NCI-H526 treated with DMSO at 0.1 percent for 48 hours (cell line): ENCODE results near the gene SREBF1.

Source experiments
- DNase-seq: peaks from one replicate; lab custom pipeline; 2025; lab: John Stamatoyannopoulos, UW

The SREBF1 gene

DNA sequence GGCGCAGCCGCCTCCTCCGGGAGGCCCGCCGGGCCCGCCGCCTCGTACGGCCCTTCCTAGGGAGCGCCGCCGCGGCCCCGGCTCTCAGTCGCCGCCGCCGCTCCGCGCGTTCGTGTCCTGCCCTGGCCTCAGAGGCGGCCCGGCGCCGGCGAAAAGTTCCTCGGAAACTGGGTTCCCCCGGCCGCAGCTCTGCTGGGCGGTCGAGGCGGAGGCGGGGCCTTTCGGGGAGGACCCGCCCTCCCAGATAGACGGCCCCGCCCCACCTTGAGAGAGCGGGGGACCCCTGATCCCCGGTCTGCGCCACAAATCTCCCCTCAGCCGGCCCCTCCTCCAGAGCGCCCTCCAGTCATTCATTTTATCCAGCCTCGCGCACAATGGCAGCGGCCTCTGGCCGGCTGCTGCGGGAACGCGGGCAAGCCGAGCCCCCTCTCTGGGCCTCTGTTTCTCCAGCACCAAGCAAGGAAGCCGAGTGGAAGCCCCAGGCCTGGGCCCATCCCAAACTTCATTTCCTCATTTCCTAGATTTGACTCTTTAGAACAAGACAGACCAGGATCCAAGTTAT lies at the start of gene SREBF1:
SREBF1 (minus strand) TSS at position 169 of the 562 bp plus-strand sequence. CDS start 169 bp downstream, outside the sequence.
- DNase-seq: no peak

DNA sequence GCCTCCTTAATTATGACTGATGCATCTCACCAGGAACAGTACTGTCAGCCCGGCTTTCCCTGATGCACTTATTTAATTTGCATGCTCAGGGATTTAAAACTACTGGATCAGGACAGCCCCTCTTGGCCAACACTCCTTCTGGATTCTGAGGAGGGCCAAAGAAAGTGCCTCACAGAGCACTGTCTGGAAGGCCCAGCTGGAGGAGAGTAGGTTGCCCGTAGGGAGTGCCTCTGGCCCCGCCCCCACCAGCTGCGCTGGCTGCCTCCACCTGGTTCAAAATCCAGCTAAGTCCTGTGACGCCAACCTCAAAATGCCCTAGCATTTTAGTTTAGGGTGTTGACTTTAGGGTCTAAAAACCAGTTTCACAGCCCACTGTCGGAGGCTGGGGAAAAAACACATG lies 49.4 kb upstream of the SREBF1 start:
- DNase-seq: no peak

DNA sequence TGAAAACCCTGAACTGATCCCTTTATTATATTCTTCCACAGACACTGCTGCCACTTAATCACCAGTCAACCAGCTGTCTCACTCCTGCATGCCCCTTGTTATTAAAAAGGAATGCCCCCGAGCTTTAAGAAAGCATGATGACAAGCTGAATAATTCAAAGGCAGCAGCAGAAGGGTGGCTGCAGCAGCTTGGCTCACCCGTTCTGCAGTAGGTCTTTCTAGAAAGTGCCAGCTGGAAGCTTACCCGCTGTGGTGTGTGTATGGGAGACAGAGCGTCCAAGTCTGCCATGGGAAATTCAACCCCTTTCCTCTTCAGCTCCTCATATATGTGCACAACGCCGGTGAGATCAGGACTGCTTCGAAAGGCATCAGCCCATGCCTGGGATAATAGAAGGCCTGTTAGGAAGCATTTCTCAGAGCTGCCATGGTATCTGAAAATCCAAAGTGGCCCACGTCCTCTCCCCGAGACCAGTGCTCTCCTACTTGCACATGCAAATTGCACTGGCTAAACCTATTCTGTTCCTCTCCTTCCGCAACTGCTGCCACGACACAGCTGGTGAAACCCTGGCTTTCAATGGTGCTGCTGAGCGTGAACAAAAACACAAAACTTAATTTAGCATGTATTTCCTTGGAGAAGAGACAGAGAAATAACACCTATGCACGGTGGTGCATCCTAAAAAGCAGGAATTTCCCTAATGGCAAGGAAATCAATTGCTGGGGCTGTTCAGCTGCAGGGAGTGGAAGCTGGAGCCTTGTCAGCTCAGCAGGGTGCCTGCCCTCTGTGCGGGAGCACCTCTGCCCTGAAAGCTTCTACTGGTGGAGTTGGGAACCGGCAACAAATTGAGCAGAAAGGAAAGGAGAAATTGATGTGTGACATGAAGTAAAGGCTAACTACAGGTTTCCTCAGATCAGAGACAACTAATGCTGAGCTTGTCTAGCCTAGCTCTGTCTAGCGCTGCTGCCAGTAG lies 47.9 kb upstream of the SREBF1 start:
- DNase-seq: peak; percentile 0

DNA sequence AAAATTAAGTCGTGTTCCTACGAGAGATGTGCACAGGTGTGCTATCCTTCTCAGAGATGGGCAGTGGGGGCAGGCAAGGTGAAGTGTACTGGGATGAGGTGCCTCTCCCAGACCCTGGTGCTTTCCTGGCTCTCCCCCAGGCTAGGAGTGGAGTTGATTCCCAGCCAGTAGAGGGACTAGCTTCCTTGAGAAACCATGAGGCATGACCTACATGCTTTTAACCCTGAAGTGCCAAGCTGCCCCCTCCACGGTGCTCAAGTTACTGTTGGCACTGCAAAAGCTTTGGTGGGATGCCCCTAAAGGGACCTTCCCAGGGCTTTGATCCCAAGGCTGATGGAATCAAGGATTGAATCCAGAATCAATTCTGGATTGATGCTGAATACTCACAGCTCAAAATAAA lies 47.0 kb upstream of the SREBF1 start:
- no peak for DNase-seq

DNA sequence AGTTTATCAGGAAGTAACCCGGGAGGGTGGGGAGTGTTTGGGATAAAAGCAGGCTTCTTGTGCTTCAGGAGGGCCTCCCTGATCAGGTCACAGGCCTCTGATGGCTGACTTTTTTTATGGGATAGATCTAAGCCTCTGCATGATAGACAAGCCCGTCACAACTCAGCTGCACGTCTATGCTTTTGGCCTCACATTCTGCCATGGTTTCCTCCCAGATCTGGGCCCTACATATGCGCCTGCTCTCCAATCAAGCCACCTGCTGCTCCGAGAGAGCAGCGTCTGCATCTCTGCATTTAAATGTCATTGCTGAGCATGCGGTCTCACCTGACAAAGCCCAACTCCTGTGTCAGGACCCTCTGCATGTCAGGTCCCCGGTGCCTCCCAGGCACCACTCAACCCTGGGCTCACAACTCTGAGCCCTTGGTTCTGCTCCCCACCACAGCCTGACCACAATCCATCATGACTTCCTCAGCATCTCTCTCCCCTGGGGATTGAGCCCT lies 45.3 kb upstream of the SREBF1 start:
- no peak for DNase-seq

DNA sequence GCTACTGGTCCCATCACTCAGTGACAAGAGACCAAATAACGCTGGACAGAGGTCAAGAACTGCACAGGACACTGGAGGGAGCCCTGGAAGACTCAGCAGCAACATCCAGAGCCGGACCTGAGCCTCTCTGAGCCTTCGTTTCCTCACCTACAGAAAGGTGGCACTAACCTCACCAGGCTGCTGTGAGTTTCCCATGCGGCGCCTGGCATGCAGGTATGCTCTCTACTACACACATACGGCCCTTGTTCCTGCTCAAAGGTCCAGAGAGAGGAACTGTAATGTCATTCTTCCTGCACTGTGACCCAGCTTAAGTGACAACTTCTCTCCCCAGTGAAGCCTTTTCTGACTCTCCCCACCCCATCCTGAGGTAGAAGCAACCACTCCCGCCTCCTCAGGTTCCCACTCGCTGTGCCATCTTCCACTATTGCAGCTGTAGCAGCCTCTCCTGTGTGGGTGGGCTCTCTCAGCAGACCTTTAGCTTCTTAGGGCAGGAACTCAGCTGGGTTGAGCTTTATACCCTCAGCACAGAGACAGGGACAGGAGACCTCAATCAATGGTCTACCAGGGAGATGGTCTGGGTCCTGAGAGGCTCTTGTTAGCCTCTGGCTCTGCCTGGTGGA lies 43.9 kb upstream of the SREBF1 start:
- DNase-seq: no peak

DNA sequence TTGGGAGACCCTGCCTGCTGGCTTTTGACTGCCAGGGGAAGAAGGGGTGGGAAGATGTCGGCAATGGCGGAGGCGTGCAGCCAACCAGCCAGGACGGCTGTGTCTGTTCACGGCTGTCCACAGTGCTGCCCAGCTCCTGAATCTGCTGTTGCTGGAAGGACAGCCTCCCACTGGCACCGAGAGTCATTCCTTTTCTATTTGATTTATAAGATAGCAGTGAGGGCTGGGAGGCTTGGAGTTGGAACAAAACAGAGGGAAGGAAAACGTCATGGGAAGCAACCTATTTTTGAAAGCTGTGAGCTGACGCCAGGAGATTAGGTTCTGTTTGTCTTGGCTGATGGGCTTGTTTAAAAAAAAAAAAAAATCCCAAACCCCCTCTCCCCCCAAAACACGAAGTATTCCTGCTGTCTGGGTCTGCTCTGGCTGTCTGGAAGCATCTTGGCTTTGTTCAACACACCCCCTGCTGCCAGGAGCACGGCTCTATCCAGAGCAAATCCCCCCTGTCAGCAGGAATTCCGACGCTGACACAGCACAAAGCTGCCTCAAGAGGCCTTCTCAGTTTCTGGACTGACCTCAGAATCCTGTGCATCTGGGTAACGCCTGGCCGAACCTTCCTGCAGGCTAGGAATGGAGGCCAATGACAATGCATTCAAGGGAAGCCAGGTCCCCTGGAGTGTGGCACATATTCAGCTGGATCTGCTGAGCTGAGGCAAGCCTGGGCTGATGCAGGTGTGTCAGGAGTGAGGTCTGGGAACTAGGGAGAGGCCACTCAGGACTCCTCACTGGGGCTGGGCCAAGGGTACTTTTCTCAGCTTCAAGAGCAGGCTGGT lies 41.0 kb upstream of the SREBF1 start:
- DNase-seq: no peak

DNA sequence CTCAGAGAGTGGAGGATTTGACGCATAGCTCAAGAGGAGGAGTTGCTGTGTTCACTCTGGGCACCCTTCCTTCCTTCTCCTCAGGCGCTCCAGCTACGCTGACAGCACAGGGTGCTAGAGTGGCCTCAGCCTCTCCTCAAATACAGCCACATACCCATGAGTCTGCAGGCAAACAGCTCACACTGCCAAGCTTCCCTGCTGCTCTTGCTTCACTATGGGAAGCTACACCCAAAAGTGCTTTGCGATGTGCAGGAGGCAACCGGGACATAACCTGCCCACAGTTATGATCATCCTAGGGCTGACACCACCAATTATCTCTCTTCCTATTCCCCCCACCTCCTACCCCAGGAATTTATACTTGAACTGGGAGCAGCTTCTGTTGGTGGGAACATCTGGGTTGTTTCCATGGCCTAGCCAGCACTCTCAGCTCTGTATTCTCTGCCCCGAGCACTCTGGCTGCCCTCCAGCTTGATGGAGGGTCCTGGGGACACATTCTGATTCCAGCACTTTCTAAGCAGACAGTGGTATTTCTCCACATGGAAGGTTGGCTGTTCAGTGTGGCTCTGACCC lies 40.3 kb upstream of the SREBF1 start:
- DNase-seq: no peak

DNA sequence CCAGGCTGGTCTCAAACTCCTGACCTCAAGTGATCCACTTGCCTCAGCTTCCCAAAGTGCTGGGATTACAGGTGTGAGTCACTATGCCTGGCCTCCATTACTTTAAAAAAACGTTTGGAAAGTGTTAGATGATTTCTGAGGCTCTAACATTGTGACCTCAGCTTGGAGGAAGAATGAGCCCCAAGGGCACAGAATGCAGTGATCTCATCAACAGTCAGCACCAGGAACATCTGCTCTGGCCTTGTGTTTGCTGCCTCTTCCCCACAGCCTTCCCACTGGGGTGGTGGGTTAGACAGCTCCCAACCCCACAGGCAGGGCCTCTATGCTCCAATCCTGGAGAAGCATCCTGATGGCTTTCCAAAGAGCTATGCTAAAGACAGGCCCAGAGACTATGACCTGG lies 37.7 kb upstream of the SREBF1 start:
- DNase-seq: no peak

DNA sequence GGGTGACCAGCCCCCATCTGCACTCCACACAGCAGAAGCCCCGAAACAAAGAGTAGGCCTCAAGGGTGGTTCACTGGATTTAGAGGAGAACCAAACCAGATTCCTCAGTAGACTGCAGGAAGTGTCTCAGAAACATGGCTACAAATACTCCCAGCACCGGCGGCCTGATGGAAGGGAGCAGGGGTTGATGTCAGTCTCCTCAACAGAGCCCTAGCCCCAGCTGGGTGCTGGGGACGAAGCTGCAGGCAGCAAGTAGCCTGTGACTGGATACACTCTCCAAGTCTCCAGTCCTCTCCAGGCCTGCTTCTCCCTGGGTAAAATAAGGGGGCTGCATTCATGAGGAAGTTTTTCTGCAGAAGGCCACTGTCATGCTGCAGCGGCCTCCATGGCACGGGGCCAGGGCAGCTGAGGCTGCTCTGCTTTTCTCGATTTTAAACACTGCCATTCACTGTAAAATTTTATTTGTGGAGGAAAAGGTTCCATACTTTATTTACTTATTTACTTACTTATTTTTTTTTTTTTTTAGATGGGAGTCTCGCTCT lies 36.7 kb upstream of the SREBF1 start:
- no peak for DNase-seq

DNA sequence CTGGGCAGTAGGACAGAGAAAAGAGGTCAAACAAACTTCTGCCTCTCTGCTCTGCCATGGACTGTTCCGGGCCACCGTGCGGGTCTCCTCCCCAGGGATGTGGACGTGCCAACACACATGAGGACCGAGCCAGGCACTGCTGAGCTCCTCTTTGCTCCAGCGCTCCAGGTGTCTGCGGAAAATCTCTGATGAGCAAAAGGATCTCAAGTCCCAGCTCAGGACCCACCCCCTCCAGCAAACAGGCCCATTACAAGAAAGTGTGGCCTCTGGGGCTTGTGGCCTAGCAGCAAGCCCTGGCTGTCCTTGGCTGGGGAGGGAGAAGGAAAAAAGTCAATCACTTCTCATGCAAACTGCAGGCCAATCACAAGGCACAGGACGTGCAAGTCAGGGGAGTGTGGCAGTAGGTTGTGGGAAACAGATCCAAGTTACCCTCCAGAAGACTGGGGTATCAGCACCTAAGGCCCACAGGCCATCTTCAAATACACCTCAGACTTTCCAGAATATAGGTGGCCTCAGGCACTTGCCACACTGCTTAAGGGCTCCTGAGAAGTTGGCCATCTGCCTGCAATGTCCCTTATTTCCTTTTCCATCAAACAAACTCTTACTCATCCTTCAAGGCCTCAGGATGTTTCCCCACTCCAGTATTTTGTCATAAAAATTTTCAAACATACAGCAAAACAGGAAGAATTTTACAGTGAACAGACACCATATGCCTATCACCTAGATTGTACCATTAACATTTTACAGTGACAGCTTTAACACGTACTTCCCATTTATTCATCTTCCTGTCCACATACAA lies 36.0 kb upstream of the SREBF1 start:
- no peak for DNase-seq

DNA sequence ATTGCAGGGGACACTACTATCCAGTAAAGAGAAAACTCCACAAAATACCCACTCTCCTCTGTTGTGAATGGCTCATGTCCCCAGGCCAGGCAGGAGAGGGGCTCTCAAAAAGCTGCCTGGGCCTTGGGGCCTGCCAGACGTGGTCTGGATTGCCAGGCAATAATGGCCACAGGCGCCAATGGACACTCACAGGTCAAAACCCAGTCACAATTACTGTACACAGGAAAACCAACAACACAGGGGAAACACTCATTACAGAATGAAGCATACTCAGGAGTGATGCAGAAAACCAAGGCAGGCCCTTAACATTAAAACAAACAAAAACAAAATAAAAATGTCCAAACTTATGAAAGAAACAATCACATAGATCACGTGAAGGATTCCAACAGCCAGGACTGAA lies 35.1 kb upstream of the SREBF1 start:
- no peak for DNase-seq

DNA sequence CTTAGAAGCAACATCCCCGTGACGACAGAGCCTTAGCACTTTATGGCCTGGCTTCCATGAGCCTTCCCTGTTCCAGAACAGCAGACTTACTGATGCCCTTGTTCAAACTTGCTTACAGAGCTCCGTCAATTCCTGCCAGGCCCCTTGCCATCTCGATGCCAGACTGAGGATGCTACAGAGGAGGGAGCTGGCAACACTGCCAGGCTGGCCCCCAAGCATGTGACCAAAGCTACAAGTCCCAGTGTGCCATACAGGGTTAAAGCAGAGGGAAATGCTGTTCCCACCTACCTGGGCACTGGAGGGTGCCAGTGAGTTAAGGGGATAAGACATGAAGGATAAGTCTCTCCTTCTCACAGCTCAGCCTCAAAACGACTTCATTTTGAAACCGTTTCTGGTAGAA lies 33.5 kb upstream of the SREBF1 start:
- no peak for DNase-seq

DNA sequence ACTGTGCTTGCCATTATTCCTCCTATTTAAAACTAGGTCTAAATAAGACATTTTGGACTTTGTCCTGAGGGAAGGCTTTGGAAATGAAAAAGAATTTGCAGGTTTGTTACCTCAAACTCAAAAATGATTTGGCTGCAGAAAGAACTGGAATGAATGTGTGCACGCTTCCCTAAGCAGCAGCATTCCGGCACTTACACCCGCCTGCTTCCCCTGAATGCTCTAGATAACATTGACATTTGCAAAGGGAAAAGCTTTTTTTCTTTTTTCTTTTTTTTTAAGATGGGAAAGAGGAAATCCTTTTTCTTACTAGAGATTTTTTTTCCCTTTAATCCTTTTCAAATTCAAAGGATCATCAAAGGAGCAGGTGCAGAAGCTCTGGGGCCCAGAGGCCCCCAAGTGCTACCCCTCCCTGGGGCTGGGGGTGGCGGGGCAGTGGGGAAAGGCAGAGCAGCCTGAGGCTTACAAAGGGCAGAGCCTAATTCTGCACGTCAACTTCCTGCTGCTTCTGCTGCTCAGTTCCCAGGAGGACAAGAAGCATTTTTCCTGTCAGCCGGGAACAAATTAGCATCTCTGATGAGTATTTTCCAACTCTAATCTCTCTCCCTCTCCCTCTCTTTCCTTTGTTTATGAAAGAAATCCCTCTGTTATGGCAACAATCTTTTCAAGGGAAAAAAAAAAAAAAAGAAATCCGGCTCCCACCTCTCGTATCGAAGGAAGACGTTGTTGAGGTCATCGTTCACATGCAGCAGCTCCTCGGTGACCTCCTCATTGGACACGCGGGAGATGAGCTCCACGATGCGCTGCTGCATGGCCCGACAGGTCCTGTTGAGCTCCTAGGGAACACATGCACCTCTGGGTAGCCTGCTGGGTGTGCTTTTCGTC lies 32.1 kb upstream of the SREBF1 start:
- DNase-seq: no peak

DNA sequence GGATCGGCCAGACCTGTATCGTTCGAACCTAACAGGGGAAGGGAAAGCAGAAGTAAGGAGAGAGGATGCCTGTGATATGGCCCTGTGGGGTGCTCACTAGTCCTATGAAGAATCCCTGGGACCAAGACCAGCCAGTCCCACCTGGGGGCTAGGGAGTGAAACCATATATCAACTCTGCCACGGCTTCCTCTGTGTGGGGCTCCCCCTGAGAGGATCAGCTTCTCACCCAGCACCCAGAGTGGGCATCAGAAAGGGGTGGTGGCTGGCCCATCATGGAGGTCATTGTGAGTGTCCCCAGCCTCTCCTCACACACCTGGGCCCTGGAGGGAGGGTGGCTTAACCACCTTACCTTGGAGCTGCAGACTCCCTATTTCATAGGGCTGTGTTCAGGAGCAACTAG lies 30.1 kb upstream of the SREBF1 start:
- DNase-seq: no peak

DNA sequence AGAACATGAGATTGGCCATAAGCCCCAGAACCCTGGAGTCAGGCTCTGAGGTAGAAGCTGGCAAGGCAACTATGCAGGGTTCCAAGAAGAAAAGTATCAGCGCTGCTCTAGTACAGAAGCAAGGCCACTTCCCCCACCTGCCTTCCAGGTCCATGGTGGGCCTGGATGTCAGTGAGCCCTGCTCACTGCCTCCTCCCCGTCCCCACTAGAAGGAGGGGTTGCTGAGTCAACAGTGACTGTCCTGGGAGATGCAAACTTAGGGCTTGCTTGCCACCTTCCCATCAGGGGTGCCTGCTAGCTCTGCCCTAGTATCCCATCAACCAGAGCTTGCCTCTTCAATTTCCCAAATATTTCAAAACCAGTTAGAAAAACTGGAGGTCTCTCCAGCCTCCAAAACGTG lies 29.6 kb upstream of the SREBF1 start:
- no peak for DNase-seq

DNA sequence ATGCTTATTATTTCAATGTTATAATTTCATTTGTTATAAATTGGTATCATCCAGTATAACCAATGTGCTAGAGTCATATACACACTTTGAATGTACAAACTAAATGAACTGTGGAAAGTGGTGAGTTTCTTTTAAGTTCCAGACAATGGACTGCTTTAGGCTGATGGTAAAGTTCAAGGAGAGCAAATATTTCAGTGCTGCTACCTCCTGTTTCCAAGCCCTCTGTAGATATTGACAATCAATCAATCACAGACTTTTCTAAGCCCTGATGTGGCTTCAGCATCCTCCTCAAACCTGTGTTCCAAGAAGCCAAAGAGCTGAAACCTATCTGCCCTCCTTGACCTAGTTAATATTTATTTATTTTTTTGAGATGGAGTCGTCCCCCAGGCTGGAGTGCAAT lies 28.2 kb upstream of the SREBF1 start:
- DNase-seq: no peak

DNA sequence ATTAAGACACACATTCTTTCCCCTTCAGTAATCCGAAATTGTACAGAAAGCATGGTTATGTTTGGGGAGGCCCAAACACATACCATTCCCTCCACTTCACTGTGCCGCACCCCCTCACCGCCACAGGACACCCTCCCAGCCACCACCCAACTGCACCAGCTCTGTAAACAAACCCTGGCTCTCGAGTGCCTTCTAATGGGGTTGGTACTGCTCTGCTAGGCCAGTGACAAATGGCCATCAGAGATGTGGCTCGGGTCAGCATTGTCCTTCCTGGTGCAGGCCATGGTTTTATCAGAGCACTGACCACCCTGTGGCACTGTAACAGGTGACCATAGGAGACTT lies 24.0 kb upstream of the SREBF1 start:
- DNase-seq: no peak

DNA sequence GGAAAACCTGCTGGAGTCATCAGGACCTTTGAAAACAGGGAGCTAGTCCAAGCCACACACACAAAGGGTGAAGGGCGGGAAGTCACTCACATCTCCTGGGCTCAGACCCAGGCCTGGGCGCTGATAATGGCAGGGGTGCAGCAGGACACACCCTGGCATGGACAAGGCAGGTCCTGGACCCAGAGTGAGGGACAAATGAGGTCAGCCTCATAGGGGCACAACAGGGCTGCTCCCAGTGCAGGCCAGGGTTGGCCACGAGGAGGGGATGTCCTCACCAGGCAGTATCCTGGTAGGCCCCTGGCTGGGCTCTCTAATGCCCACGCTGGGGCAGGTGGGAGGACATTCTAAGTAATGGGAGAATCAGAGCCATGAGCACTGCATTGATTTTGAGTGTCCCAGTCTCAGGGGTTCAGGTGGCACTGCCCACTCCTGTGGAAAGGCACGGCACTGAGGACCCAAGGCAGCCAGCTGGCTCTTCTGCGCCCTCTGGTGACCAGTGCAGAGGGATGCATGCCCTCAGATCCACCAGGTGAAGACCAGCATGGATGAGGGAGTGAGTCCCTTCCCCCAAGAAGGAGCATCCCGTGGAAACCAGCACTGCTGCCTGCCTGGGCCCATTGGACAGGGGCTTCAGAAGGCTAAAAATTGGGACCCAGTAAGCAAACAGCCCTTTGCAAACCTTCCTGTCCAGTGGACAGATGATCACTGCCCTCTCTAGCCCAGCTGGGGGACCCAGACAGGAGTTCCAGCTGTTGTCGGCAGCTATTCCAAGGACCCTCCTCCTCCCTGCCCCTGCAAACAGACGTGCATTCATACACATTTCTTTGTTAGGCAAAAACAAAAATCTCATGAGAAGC lies 23.4 kb upstream of the SREBF1 start:
- DNase-seq: peak; percentile 2
